Thyroid gland (tissue), 4 donors: ENCODE results near the gene ZC3H7B.

Experiments
- POLR2A ChIP-seq, 2 donors: fragments of 450-650 bp; IDR thresholded peaks; one replicate each; pipeline ENCODE4 v1.6.1; 2017; ENCODE audit warnings: antibody characterized with exemption in 2 of 2, mild to moderate bottlenecking in 2 of 2, moderate library complexity in 1 of 2
- TF ChIP-seq, protein P1 (sequence below), 6 experiments: fragments of 200-600 bp in 3 of 6; fragments of 450-650 bp in 3 of 6; sonication (generic) in 3 of 6; IDR thresholded peaks; one replicate each; pipeline ENCODE4 v1.5.1; 2016 to 2019; ENCODE audit warnings: antibody characterized with exemption in 6 of 6, mild to moderate bottlenecking in 2 of 6, inconsistent platforms in 1 of 6, moderate library complexity in 1 of 6

DNA sequence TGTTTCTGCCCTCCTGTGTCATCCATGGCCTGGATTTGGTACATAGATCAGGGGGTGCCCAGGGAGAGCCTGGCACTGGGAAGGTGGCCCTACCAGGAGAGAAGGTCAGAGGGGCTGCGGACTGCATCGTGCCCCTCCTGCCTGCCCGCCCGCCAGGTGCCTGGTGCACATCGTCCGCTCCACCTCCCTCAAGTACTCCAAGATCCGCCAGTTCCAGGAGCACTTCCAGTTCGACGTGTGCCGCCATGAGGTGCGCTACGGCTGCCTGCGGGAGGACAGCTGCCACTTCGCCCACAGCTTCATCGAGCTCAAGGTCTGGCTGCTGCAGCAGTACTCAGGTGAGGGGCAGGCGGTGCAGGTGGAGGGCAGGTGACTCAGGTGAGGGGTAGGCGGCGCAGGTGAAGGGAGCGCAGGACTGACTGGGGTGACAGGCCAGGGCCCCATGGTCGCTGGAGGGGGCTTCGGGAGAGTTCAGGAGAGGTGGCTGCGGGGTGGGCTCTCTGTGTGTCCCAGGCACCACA lies 47.7 kb downstream of the ZC3H7B start:
- TF ChIP-seq, protein P1, sequence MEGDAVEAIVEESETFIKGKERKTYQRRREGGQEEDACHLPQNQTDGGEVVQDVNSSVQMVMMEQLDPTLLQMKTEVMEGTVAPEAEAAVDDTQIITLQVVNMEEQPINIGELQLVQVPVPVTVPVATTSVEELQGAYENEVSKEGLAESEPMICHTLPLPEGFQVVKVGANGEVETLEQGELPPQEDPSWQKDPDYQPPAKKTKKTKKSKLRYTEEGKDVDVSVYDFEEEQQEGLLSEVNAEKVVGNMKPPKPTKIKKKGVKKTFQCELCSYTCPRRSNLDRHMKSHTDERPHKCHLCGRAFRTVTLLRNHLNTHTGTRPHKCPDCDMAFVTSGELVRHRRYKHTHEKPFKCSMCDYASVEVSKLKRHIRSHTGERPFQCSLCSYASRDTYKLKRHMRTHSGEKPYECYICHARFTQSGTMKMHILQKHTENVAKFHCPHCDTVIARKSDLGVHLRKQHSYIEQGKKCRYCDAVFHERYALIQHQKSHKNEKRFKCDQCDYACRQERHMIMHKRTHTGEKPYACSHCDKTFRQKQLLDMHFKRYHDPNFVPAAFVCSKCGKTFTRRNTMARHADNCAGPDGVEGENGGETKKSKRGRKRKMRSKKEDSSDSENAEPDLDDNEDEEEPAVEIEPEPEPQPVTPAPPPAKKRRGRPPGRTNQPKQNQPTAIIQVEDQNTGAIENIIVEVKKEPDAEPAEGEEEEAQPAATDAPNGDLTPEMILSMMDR (IDR thresholded peaks at IDR 0.05) = no peak
- TF ChIP-seq POLR2A (IDR thresholded peaks at IDR 0.05) = no peak
